Measurements from ENCODE around the gene TFPI2. TPM values are rescaled to one million over a fixed set of nuclear protein-coding genes. Genes with fewer than 3 reads are reported as not detected.

Gene TFPI2

Small RNA genes lying within 50 kb of the gene (small RNA-seq; reads per million reads assigned to genes)
- not detected for gene AC002076.2 (ENCODE audit: insufficient read depth)
